Brain microvascular endothelial cell (primary cell): Measurements from ENCODE around the gene CES2.
"Not testable (repeated sequence)": the region's sequence is repeated elsewhere in the genome, so short reads cannot be mapped to it uniquely, and the experiment has no call there.

Experiments used
- DNase-seq: peaks from one replicate; pipeline ENCODE4 v3.0.0-alpha.2; 2020
- H3K27ac ChIP-seq: fragments of 250-450 bp; sonication (Bioruptor Pico); 2 replicates; pipeline ENCODE4 v1.5.1; 2020; ENCODE audit warnings: mild to moderate bottlenecking, moderate library complexity
- H3K27me3 ChIP-seq: fragments of 250-450 bp; sonication (Bioruptor Pico); replicated peaks from 2 replicates; pipeline ENCODE4 v1.5.1; 2020; ENCODE audit warnings: mild to moderate bottlenecking
- H3K36me3 ChIP-seq: fragments of 250-450 bp; sonication (Bioruptor Pico); replicated peaks from 2 replicates; pipeline ENCODE4 v1.5.1; 2020; ENCODE audit warnings: mild to moderate bottlenecking
- H3K4me3 ChIP-seq: 2 replicates; pipeline ENCODE4 v1.5.1; 2011; ENCODE audit warnings: low read depth, mild to moderate bottlenecking, control low read depth, low read length, moderate library complexity
- CTCF ChIP-seq: IDR thresholded peaks from 2 replicates; pipeline ENCODE4 v1.5.1; 2011; ENCODE audit warnings: low read depth, mild to moderate bottlenecking, moderate library complexity, low read length, control low read depth, inconsistent platforms; ENCODE audit errors: missing control alignments
- in situ Hi-C: cut with HindIII; loops from 2 replicates; pipeline ENCODE4 v1.10.0; 2017; ENCODE audit warnings: low sequenced_read_pairs, low pct_ligation_motif_present

CES2 gene

GRCh38 chr16:66988197-66988788 is 53.0 kb downstream of the CES2 start, which contains the start of gene CES4A:
Gene CES4A, plus strand, starts transcription at chr16:66988589. Its CDS starts 184 bp downstream, at chr16:66988773.
- no peaks in the 10 kb centered on the region for H3K27me3 ChIP-seq
- H3K4me3 ChIP-seq: no peak within 1 kb of the TSS
- DNase-seq: no peak
- in situ Hi-C loops: no loop called here
- no peak within 1 kb of the TSS for H3K27ac ChIP-seq
- H3K36me3 ChIP-seq: no peaks in the 10 kb centered on the region
- no peak for TF ChIP-seq CTCF

GRCh38 chr16:66991545-66992077 is 56.3 kb downstream of the CES2 start:
- in situ Hi-C loops: no loop called here
- Histone ChIP-seq H3K4me3 (no peak overlapping the region), H3K27me3 (no peaks in the 10 kb centered on the region), H3K27ac (no peak overlapping the region), H3K36me3 (no peaks in the 10 kb centered on the region)
- no peak for TF ChIP-seq CTCF
- DNase-seq: no peak

GRCh38 chr16:66993558-66993957 is 58.2 kb downstream of the CES2 start:
- in situ Hi-C loops, H3K27ac ChIP-seq, H3K4me3 ChIP-seq, DNase-seq, H3K36me3 ChIP-seq, H3K27me3 ChIP-seq: not testable (repeated sequence)
